ENCODE results near the gene QRICH1. TPM values are rescaled to one million over a fixed set of nuclear protein-coding genes. Genes with fewer than 3 reads are reported as not detected.

The QRICH1 gene
- total RNA-seq, 1 donor from 2014 or later: 53.6 TPM

- H3K4me3 ChIP-seq (ENCODE audit: low read depth, low read length): peak within 1 kb of the TSS; percentile 90
- peak; percentile 34 for TF ChIP-seq CTCF (conservative IDR thresholded peaks at IDR 0.05; ENCODE audit: low read depth, low read length)
- no peak for DNase-seq (ENCODE audit: low read depth)
Measured at GRCh38 chr3:48989796-48990635, 103.9 kb downstream of the QRICH1 start, which contains the start of gene P4HTM. P4HTM (plus strand) TSS chr3:48990241; CDS start chr3:48990257, 16 bp downstream.

- DNase-seq (ENCODE audit: low read depth): no peak
- no peak for TF ChIP-seq CTCF (conservative IDR thresholded peaks at IDR 0.05; ENCODE audit: low read depth, low read length)
Measured at GRCh38 chr3:48989126-48989795, 104.6 kb downstream of the QRICH1 start.

GRCh38 chr3:48985831-48986376 lies 108.0 kb downstream of the QRICH1 start:
- no peak overlapping the region for H3K4me3 ChIP-seq (ENCODE audit: low read depth, low read length)
- no peak for DNase-seq (ENCODE audit: low read depth)
- no peak for TF ChIP-seq CTCF (conservative IDR thresholded peaks at IDR 0.05; ENCODE audit: low read depth, low read length)

More at GRCh38 chr3:48989126-48989795, 104.6 kb downstream of the QRICH1 start:
- peak overlapping the region; percentile 90 for H3K4me3 ChIP-seq (ENCODE audit: low read depth, low read length)

- H3K4me3 ChIP-seq (ENCODE audit: low read depth, low read length): no peak overlapping the region
- TF ChIP-seq CTCF (conservative IDR thresholded peaks at IDR 0.05; ENCODE audit: low read depth, low read length): no peak
- DNase-seq (ENCODE audit: low read depth): no peak
Measured at GRCh38 chr3:48984663-48985062, 109.2 kb downstream of the QRICH1 start.

- no peak for TF ChIP-seq CTCF (conservative IDR thresholded peaks at IDR 0.05; ENCODE audit: low read depth, low read length)
- H3K4me3 ChIP-seq (ENCODE audit: low read depth, low read length): no peak overlapping the region
- DNase-seq (ENCODE audit: low read depth): no peak
Measured at GRCh38 chr3:48983096-48983495, 110.8 kb downstream of the QRICH1 start.

GRCh38 chr3:48982686-48983085 lies 111.2 kb downstream of the QRICH1 start:
- TF ChIP-seq CTCF (conservative IDR thresholded peaks at IDR 0.05; ENCODE audit: low read depth, low read length): no peak
- DNase-seq (ENCODE audit: low read depth): no peak
- H3K4me3 ChIP-seq (ENCODE audit: low read depth, low read length): no peak overlapping the region
